Neural cell (in vitro differentiated cells): ENCODE results near the gene RETREG1.

Experiments used
- POLR2AphosphoS5 ChIP-seq: IDR thresholded peaks from 2 replicates; pipeline ENCODE4 v1.6.1; 2012
- TF ChIP-seq, protein P1 (sequence below): fragments of 450-650 bp; IDR thresholded peaks from 2 replicates; pipeline ENCODE4 v1.5.1; 2014; ENCODE audit warnings: antibody characterized with exemption, mild to moderate bottlenecking, moderate library complexity; ENCODE audit not compliant: poor library complexity, severe bottlenecking
- TF ChIP-seq, protein P2 (sequence below): IDR thresholded peaks from 2 replicates; pipeline ENCODE4 v1.6.1; 2012; ENCODE audit warnings: borderline replicate concordance

DNA sequence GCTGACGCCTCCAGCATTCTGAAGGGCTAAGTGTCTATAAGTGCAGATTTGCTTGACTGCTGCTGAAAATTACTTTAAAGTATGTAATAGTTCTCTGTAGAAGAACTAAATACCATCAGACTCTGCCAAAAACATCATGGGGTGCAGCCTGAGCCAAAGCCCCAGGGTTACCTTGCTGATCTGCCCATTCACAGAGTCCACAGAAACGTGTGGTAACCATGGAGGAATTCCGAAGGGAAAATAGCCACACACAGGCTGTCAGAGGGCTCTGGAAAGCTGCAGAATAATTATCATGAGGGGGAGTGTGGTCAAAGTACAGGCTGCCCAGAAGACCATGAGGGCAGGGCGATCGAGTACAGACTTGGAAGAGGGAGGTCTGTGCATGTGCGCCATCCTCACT is 36.4 kb downstream of the RETREG1 start:
- TF ChIP-seq POLR2AphosphoS5: no peak
- TF ChIP-seq, protein P1, sequence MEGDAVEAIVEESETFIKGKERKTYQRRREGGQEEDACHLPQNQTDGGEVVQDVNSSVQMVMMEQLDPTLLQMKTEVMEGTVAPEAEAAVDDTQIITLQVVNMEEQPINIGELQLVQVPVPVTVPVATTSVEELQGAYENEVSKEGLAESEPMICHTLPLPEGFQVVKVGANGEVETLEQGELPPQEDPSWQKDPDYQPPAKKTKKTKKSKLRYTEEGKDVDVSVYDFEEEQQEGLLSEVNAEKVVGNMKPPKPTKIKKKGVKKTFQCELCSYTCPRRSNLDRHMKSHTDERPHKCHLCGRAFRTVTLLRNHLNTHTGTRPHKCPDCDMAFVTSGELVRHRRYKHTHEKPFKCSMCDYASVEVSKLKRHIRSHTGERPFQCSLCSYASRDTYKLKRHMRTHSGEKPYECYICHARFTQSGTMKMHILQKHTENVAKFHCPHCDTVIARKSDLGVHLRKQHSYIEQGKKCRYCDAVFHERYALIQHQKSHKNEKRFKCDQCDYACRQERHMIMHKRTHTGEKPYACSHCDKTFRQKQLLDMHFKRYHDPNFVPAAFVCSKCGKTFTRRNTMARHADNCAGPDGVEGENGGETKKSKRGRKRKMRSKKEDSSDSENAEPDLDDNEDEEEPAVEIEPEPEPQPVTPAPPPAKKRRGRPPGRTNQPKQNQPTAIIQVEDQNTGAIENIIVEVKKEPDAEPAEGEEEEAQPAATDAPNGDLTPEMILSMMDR: no peak
- TF ChIP-seq, protein P2, sequence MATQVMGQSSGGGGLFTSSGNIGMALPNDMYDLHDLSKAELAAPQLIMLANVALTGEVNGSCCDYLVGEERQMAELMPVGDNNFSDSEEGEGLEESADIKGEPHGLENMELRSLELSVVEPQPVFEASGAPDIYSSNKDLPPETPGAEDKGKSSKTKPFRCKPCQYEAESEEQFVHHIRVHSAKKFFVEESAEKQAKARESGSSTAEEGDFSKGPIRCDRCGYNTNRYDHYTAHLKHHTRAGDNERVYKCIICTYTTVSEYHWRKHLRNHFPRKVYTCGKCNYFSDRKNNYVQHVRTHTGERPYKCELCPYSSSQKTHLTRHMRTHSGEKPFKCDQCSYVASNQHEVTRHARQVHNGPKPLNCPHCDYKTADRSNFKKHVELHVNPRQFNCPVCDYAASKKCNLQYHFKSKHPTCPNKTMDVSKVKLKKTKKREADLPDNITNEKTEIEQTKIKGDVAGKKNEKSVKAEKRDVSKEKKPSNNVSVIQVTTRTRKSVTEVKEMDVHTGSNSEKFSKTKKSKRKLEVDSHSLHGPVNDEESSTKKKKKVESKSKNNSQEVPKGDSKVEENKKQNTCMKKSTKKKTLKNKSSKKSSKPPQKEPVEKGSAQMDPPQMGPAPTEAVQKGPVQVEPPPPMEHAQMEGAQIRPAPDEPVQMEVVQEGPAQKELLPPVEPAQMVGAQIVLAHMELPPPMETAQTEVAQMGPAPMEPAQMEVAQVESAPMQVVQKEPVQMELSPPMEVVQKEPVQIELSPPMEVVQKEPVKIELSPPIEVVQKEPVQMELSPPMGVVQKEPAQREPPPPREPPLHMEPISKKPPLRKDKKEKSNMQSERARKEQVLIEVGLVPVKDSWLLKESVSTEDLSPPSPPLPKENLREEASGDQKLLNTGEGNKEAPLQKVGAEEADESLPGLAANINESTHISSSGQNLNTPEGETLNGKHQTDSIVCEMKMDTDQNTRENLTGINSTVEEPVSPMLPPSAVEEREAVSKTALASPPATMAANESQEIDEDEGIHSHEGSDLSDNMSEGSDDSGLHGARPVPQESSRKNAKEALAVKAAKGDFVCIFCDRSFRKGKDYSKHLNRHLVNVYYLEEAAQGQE: no peak
